HepG2 (cell line): ENCODE results near the gene DHH. TPM values are rescaled to one million over a fixed set of nuclear protein-coding genes. Genes with fewer than 3 reads are reported as not detected.

Experiments used
- ATAD3A ChIP-seq: sonication (generic); formaldehyde crosslinking; IDR thresholded peaks from 2 replicates; pipeline ENCODE4 v1.4.0; 2020; ENCODE audit warnings: missing genetic modification reagents
- FLYWCH1 ChIP-seq: sonication (generic); formaldehyde crosslinking; IDR thresholded peaks from 2 replicates; pipeline ENCODE4 v1.8.1; 2023; ENCODE audit warnings: mild to moderate bottlenecking, missing genetic modification reagents
- IKZF1 ChIP-seq: fragments of 450-650 bp; IDR thresholded peaks from 2 replicates; pipeline ENCODE4 v1.7.1; 2016
- MTA1 ChIP-seq: sonication (generic); formaldehyde crosslinking; IDR thresholded peaks from 2 replicates; pipeline ENCODE4 v1.4.0; 2020; ENCODE audit warnings: missing genetic modification reagents, mild to moderate bottlenecking, borderline replicate concordance
- PITX1 ChIP-seq: sonication (generic); formaldehyde crosslinking; IDR thresholded peaks from 2 replicates; pipeline ENCODE4 v1.5.1; 2020; ENCODE audit warnings: mild to moderate bottlenecking, missing genetic modification reagents
- SAP130 ChIP-seq: IDR thresholded peaks from 2 replicates; pipeline ENCODE4 v1.6.1; 2016; ENCODE audit warnings: low read depth
- ZNF121 ChIP-seq: sonication (generic); formaldehyde crosslinking; IDR thresholded peaks from 2 replicates; pipeline ENCODE4 v1.5.0; 2020; ENCODE audit warnings: mild to moderate bottlenecking, missing genetic modification reagents
- ZNF3 ChIP-seq: IDR thresholded peaks from 2 replicates; pipeline ENCODE4 v1.7.0; 2017; ENCODE audit warnings: inconsistent platforms
- ZNF460 ChIP-seq: sonication (generic); formaldehyde crosslinking; IDR thresholded peaks from 2 replicates; pipeline ENCODE4 v1.5.1; 2020; ENCODE audit warnings: missing genetic modification reagents, mild to moderate bottlenecking, borderline replicate concordance
- ZNF564 ChIP-seq: sonication (generic); formaldehyde crosslinking; IDR thresholded peaks from 2 replicates; pipeline ENCODE4 v1.8.1; 2023; ENCODE audit warnings: mild to moderate bottlenecking, missing genetic modification reagents
- ZNF790 ChIP-seq: sonication (generic); formaldehyde crosslinking; IDR thresholded peaks from 2 replicates; pipeline ENCODE4 v1.8.0; 2022; ENCODE audit warnings: missing genetic modification reagents, mild to moderate bottlenecking, borderline replicate concordance
- polyA plus RNA-seq, 8 experiments: library from polyadenylated mRNA; depleted of rRNA in 3 of 8; stranded (reverse) in 7 of 8; unstranded in 1 of 8; fragments of >200 nt; fragmentation: Illumina TruSeq in 4 of 8; extraction: Trizol in 4 of 8; gene quantifications; 2 replicates each; pipeline versions ENCODE4 v1.2.1 to v1.2.3, GENCODE V29; 2011 to 2016; ENCODE audit warnings: low read depth in 4 of 8, missing spikeins in 1 of 8, mixed read lengths in 1 of 8; ENCODE audit not compliant: insufficient read depth in 1 of 8
- total RNA-seq, 5 experiments: library from RNA; depleted of rRNA; stranded (reverse); fragments of >200 nt; fragmentation: Illumina TruSeq; extraction: Trizol; gene quantifications; 2 replicates each; pipeline ENCODE4 v1.2.3, GENCODE V29; 2016; ENCODE audit warnings: low read depth in 1 of 5
- TF ChIP-seq, protein P1 (sequence below): sonication (generic); formaldehyde crosslinking; IDR thresholded peaks from 2 replicates; pipeline ENCODE4 v1.4.0; 2020; ENCODE audit warnings: missing genetic modification reagents, borderline replicate concordance
- TF ChIP-seq, protein P2 (sequence below): sonication (generic); formaldehyde crosslinking; IDR thresholded peaks from 2 replicates; pipeline ENCODE4; 2020; ENCODE audit warnings: missing genetic modification reagents, mild to moderate bottlenecking, borderline replicate concordance
- TF ChIP-seq, protein P3 (sequence below): sonication (generic); formaldehyde crosslinking; IDR thresholded peaks from 2 replicates; pipeline ENCODE4 v1.4.0; 2020; ENCODE audit warnings: mild to moderate bottlenecking, missing genetic modification reagents
- TF ChIP-seq, protein P4 (sequence below): sonication (generic); formaldehyde crosslinking; IDR thresholded peaks from 2 replicates; pipeline ENCODE4 v1.4.0; 2020; ENCODE audit warnings: missing genetic modification reagents

The DHH gene
- total and polyA plus RNA-seq, 2 of the 13 experiments (the other 11 are each of a cell fraction or from before 2014, with no cell fraction given): not detected

DNA sequence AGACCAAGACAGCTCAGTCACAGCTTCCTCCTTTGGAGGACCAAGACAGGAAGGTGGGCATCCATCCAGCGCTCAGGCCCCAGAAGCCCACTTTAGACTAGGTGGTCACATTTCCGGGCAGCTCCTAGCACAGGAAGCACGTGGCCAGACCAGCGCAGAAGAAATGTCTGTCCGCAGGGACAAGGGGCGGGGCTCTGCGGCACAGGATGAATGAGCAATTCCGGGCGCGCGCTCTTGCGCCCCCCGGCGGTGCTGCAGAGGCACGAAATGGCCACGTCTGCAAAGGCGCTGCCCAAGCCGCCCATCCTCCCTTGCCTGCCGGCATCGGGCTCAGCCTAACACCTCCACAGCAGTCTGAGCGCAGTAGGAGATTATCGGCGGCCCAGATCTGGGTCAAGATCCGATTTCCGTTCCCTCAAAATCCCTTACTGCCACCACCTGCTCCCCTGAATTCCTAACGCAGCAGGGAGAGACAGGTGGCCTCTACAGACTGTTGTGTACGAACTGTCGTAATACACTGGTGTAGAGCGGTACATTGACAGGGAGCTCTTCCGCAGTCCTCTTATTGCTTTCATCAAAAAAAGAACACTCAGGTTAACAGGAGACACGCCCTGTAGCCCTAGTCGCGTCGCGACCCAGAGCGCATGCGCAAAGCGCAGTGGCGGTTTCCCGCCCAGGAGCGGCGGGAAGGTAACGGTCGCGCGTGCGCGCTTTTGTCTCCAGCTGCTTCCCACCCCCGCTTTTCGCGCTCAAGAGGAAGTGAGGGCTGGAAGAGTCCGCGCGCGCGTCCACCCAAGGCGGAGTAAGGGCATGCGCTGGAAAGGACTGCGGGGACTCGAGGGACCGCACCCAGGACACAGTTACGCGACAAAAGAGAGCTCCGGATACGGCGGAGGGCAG, 35.8 kb upstream of the DHH start (continued):
- TF ChIP-seq IKZF1 (no peak), ATAD3A (CRISPR knock-in tag) (no peak), SAP130 (CRISPR knock-in tag) (peak; percentile 97), ZNF3 (CRISPR knock-in tag) (no peak), MTA1 (CRISPR knock-in tag) (no peak), ZNF460 (peak; percentile 44; the same call in 1 of the 2 replicates), PITX1 (CRISPR knock-in tag) (no peak; the same call in none of the 2 replicates), ZNF790 (0 out of 2 replicates have a peak, but pooled peaks have one; percentile 32), FLYWCH1 (peak; percentile 66), ZNF121 (no peak; the same call in 1 of the 2 replicates), ZNF564 (CRISPR knock-in tag) (peak; percentile 79)
- TF ChIP-seq, protein P1, sequence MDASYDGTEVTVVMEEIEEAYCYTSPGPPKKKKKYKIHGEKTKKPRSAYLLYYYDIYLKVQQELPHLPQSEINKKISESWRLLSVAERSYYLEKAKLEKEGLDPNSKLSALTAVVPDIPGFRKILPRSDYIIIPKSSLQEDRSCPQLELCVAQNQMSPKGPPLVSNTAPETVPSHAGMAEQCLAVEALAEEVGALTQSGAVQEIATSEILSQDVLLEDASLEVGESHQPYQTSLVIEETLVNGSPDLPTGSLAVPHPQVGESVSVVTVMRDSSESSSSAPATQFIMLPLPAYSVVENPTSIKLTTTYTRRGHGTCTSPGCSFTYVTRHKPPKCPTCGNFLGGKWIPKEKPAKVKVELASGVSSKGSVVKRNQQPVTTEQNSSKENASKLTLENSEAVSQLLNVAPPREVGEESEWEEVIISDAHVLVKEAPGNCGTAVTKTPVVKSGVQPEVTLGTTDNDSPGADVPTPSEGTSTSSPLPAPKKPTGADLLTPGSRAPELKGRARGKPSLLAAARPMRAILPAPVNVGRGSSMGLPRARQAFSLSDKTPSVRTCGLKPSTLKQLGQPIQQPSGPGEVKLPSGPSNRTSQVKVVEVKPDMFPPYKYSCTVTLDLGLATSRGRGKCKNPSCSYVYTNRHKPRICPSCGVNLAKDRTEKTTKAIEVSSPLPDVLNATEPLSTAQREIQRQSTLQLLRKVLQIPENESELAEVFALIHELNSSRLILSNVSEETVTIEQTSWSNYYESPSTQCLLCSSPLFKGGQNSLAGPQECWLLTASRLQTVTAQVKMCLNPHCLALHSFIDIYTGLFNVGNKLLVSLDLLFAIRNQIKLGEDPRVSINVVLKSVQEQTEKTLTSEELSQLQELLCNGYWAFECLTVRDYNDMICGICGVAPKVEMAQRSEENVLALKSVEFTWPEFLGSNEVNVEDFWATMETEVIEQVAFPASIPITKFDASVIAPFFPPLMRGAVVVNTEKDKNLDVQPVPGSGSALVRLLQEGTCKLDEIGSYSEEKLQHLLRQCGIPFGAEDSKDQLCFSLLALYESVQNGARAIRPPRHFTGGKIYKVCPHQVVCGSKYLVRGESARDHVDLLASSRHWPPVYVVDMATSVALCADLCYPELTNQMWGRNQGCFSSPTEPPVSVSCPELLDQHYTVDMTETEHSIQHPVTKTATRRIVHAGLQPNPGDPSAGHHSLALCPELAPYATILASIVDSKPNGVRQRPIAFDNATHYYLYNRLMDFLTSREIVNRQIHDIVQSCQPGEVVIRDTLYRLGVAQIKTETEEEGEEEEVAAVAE (CRISPR knock-in tag): 0 out of 2 replicates have a peak, but pooled peaks have one; percentile 20
- TF ChIP-seq, protein P2, sequence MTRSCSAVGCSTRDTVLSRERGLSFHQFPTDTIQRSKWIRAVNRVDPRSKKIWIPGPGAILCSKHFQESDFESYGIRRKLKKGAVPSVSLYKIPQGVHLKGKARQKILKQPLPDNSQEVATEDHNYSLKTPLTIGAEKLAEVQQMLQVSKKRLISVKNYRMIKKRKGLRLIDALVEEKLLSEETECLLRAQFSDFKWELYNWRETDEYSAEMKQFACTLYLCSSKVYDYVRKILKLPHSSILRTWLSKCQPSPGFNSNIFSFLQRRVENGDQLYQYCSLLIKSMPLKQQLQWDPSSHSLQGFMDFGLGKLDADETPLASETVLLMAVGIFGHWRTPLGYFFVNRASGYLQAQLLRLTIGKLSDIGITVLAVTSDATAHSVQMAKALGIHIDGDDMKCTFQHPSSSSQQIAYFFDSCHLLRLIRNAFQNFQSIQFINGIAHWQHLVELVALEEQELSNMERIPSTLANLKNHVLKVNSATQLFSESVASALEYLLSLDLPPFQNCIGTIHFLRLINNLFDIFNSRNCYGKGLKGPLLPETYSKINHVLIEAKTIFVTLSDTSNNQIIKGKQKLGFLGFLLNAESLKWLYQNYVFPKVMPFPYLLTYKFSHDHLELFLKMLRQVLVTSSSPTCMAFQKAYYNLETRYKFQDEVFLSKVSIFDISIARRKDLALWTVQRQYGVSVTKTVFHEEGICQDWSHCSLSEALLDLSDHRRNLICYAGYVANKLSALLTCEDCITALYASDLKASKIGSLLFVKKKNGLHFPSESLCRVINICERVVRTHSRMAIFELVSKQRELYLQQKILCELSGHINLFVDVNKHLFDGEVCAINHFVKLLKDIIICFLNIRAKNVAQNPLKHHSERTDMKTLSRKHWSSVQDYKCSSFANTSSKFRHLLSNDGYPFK (CRISPR knock-in tag): peak; percentile 69; the same call in 1 of the 2 replicates
- TF ChIP-seq, protein P3, sequence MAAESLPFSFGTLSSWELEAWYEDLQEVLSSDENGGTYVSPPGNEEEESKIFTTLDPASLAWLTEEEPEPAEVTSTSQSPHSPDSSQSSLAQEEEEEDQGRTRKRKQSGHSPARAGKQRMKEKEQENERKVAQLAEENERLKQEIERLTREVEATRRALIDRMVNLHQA (CRISPR knock-in tag): no peak
- TF ChIP-seq, protein P4, sequence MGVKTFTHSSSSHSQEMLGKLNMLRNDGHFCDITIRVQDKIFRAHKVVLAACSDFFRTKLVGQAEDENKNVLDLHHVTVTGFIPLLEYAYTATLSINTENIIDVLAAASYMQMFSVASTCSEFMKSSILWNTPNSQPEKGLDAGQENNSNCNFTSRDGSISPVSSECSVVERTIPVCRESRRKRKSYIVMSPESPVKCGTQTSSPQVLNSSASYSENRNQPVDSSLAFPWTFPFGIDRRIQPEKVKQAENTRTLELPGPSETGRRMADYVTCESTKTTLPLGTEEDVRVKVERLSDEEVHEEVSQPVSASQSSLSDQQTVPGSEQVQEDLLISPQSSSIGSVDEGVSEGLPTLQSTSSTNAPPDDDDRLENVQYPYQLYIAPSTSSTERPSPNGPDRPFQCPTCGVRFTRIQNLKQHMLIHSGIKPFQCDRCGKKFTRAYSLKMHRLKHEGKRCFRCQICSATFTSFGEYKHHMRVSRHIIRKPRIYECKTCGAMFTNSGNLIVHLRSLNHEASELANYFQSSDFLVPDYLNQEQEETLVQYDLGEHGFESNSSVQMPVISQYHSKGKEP (CRISPR knock-in tag): peak; percentile 46; the same call in 1 of the 2 replicates
